Measurements from ENCODE around the gene PIGP.

The PIGP gene

DNA sequence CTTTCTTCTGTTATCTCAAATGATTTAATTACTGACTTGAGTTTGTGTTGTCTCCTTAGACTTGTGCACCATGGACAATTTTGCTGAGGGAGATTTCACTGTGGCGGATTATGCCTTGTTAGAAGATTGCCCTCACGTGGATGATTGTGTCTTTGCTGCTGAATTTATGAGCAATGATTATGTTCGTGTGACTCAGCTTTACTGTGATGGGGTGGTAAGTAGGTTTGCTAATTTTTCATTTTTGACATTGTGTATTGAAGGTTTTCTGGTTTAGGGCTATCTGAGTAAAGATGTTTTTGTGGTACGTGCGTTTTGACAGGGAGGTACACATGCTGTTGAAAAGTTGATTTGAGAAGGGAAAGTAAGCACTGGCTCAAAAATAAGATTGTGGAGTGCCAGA, 14.3 kb upstream of the PIGP start:
- H3K27ac Mint-ChIP-seq = no peak overlapping the region
- DNase-seq (ENCODE audit: low spot score in 2 of 2) = no peak
- no peaks in the 10 kb centered on the region for H3K9me3 Mint-ChIP-seq
- no peak overlapping the region for H3K4me3 Mint-ChIP-seq
- peaks cover 27% of the 10 kb centered on the region for H3K36me3 Mint-ChIP-seq
- peaks cover 16% of the 10 kb centered on the region for H3K4me1 Mint-ChIP-seq
- ATAC-seq = peak; percentile 46

DNA sequence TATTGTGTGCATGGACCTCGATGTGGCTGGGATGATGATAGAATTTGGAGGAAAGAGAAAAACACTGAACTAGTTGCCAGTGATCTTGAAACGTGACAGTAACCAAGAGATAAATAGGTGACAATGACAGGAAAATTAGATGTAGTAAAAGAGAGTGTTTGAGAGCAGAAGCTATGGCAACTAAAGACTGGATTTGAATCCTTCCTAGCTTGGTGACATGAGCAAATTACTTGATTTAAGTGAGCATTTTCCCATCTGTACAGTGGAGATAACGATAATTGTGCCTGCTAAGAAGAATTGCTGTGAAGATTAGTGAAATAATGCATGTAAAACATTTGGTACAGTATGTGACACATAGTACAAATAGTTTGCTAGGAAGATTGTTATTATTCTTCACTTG, 12.9 kb upstream of the PIGP start:
- Mint-ChIP-seq H3K27ac (no peak overlapping the region), H3K9me3 (no peaks in the 10 kb centered on the region), H3K4me3 (no peak overlapping the region), H3K36me3 (peaks cover 13% of the 10 kb centered on the region), H3K4me1 (peaks cover 16% of the 10 kb centered on the region)
- ATAC-seq = no peak
- no peak for DNase-seq (ENCODE audit: low spot score in 2 of 2)

DNA sequence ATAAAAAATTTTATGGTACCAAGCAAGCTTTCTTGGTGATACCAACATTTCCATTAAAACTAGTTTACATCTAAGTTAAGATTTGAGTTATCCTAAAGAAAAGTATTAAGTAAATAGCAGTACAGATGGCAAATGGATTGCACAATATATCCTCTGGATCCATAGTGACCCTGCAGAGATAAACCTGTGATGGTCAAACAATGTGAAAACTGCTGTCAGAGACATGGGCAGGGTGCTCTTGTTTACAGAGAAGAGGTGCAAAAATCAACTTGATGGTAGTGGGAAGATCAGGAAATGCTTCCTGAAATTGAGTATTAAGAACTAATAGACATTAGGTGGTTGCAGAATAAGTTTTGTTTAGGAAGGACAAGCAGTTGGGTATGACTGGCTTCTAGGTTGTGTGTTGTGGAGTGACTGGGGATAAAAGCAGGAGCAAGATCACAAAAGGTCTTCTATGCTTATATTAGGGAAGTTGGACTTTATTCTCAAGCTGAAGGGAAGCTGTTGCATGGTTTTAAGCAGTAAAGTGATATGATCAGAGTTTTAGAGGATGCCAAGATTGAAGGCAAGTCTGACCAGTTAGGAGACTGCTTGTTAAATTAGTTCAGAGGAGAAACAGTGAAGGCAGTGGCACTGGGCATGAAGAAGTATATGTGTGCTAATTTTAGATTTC, 10.1 kb upstream of the PIGP start:
- Mint-ChIP-seq H3K27ac (no peak overlapping the region), H3K4me3 (no peak overlapping the region), H3K4me1 (peaks cover 27% of the 10 kb centered on the region), H3K9me3 (no peaks in the 10 kb centered on the region), H3K36me3 (no peaks in the 10 kb centered on the region)
- DNase-seq (ENCODE audit: low spot score in 2 of 2) = no peak
- ATAC-seq = no peak

DNA sequence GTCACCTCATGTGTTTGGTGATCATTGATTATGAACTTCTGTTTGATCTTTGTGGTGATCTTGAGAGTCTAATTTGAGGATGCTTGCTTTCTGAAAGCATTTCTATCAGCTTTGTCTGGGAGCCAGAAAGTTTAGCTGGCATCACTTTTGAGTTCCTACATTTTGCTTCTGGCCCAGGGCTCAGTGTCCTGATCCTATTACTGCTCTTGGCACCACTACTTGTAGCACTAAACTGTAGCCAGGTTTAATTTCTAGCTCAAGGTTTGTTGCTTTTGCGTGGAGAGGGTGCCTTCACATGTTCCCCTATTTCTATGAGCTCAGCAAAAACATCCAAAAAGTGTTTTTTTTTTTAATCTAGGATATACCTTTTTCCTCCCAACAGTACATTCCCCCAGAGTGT, 9.5 kb upstream of the PIGP start:
- no peaks in the 10 kb centered on the region for H3K36me3 Mint-ChIP-seq
- no peak overlapping the region for H3K27ac Mint-ChIP-seq
- no peak overlapping the region for H3K4me3 Mint-ChIP-seq
- ATAC-seq = no peak
- H3K4me1 Mint-ChIP-seq = peaks cover 33% of the 10 kb centered on the region
- DNase-seq (ENCODE audit: low spot score in 2 of 2) = no peak
- no peaks in the 10 kb centered on the region for H3K9me3 Mint-ChIP-seq

DNA sequence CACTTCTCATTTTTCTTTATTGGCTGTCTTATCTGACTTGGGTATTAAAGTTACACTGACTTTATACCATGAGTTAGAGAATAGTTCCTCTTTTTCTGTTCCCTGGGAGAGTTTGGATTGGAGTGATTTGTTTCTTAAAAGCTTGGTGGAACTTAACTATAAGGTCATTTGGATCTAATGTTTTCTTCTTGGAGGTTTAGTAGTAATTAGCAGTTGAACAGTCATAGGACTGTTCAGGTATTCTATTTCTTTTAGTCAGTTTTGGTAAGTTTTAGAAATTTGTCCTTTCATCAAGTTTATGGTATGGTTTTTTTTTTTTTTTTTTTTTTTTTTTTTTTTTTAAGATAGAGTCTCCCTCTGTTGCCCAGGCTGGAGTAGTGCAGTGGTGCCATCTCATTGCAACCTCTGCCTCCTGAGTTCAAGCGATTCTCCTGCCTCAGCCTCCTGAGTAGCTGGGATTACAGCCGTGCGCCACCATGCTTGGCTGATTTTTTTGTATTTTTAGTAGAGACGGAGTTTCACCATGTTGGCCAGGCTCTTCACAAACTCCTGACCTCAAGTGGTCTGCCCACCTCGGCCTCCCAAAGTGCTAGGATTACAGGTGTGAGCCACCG, 6.4 kb upstream of the PIGP start:
- DNase-seq (ENCODE audit: low spot score in 2 of 2) = no peak
- Mint-ChIP-seq H3K36me3 (no peaks in the 10 kb centered on the region), H3K4me3 (no peak overlapping the region), H3K9me3 (no peaks in the 10 kb centered on the region), H3K4me1 (peaks cover 39% of the 10 kb centered on the region), H3K27ac (no peak overlapping the region)
- peak; percentile 51 for ATAC-seq

DNA sequence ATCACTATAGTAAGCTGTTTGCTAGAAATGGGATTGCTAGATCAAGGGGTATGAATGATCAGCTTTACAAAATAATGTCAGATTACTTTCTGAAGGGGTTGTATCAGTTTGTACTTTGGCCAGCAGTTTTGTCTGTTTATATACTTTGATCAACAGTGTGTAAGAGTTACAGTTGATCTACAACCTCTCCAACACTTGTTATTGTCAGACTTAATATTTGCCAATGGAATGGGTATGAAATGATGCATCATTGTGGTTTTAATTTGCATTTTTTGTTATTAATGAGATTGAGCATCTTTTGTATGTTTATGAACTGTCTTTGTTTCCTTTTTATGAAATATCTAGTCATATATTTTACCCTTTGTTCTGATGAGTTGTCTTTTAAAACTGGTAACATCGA, 4.5 kb upstream of the PIGP start:
- H3K4me3 Mint-ChIP-seq = no peak overlapping the region
- ATAC-seq (no peak), DNase-seq (ENCODE audit: low spot score in 2 of 2) (no peak)
- H3K27ac Mint-ChIP-seq = peak overlapping the region; percentile 65
- H3K9me3 Mint-ChIP-seq = no peaks in the 10 kb centered on the region
- peaks cover 32% of the 10 kb centered on the region for H3K4me1 Mint-ChIP-seq
- H3K36me3 Mint-ChIP-seq = peaks cover 16% of the 10 kb centered on the region

DNA sequence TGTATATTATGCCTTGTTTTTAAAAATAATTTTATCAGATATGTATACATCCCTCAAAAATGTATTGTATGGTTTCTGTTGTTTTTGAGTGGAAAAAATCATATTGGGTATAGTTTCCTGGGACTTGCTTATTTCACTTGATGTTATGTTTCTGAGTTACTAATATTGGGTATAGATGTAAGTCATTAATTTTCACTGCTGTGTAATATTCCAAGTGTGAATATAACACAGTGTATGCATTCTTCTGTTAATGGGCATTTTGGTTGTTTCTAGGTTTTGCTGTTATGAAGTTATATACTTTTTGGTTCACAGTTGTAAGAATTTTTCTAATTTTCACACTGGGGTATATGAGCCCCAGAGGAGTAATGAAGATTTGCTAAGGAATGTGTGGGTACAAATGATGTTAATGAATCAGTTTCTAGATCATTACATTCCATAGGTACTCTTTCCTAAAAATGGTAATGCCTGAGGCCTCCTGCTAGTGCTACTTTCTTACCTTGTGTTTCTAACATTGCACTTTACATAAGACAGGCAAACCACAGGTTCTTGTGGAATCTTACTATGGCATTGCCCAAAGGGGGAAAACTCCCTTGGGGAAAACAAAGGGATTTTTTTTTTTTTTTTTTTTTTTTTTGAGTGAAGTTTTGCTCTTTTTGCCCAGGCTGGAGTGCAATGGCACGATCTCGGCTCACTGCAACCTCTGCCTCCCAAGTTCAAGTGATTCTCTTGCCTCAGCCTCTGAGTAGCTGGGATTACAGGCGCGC, 3.4 kb upstream of the PIGP start:
- ATAC-seq (no peak), DNase-seq (ENCODE audit: low spot score in 2 of 2) (no peak)
- H3K36me3 Mint-ChIP-seq = peaks cover 25% of the 10 kb centered on the region
- H3K4me1 Mint-ChIP-seq = peaks cover 43% of the 10 kb centered on the region
- no peak overlapping the region for H3K27ac Mint-ChIP-seq
- H3K9me3 Mint-ChIP-seq = no peaks in the 10 kb centered on the region
- H3K4me3 Mint-ChIP-seq = no peak overlapping the region

DNA sequence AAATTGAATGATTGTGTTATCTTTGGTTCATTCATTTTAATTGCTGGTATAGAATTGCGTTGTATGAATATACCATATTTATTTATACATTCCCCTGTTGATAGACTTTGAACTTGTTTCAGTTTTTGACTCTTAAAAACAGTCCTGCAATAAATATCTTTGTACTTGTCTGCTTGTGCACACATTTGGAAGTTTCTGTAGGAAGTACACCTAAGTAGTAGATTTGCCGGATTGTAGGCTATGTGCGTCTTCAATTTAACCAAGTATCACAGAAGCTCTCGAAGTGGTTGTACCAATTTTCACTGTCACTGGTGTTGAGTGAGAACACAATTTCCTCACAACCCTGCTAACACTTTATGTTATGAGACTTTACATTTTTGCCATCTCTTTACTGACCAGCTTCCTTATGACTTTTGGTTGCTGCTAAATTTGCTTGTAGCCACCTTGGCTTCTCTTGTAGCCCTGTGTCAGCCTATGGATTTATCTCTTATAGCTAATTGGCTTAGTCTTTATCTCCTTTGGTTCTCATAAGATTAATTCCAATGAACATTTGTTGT, 2.4 kb upstream of the PIGP start:
- Mint-ChIP-seq H3K4me1 (peaks cover 52% of the 10 kb centered on the region), H3K4me3 (peak overlapping the region; percentile 95), H3K9me3 (no peaks in the 10 kb centered on the region), H3K27ac (no peak overlapping the region), H3K36me3 (peaks cover 35% of the 10 kb centered on the region)
- ATAC-seq = no peak
- no peak for DNase-seq (ENCODE audit: low spot score in 2 of 2)

DNA sequence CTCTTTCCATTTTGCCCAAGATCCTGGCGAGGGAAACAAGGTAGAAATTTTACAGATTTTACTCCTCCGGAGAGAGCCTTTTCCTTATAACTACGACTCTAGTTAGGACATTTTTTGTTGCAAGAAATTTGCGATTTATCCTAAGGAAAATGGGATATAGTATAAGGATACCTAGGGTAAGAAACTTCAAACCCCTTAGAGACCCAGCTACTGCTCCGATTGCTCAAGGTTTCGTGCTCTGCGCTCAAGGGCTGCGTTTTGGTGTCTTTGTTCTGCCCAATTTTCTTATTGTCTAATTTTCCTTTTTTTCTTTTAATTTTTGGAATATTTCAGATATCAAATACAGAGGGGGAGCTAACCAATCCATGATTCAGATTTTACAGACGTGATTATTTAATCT, 1.7 kb upstream of the PIGP start:
- Mint-ChIP-seq H3K4me1 (peaks cover 59% of the 10 kb centered on the region), H3K36me3 (peaks cover 42% of the 10 kb centered on the region), H3K9me3 (no peaks in the 10 kb centered on the region), H3K4me3 (peak overlapping the region; percentile 95), H3K27ac (no peak overlapping the region)
- DNase-seq (ENCODE audit: low spot score in 2 of 2) (no peak), ATAC-seq (no peak)

DNA sequence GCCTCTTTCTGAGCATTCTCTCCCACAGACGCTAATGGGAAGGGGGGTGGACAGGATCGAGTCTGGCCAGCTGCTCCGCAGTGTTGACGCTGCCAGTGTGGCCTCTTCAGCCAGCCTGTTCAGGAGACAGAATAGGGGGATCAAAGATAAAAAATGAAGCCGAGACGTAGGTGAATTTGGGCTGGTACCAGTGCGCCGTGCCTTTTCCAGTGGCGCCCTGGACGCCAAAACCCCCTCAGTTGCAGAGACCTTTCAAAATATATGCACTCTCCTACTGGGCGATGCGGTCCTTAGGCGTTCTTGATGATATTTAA, 1.3 kb upstream of the PIGP start:
- Mint-ChIP-seq H3K4me3 (peak overlapping the region; percentile 95), H3K9me3 (no peaks in the 10 kb centered on the region), H3K36me3 (peaks cover 44% of the 10 kb centered on the region), H3K27ac (peak overlapping the region; percentile 95), H3K4me1 (peaks cover 55% of the 10 kb centered on the region)
- no peak for DNase-seq (ENCODE audit: low spot score in 2 of 2)
- ATAC-seq = no peak

DNA sequence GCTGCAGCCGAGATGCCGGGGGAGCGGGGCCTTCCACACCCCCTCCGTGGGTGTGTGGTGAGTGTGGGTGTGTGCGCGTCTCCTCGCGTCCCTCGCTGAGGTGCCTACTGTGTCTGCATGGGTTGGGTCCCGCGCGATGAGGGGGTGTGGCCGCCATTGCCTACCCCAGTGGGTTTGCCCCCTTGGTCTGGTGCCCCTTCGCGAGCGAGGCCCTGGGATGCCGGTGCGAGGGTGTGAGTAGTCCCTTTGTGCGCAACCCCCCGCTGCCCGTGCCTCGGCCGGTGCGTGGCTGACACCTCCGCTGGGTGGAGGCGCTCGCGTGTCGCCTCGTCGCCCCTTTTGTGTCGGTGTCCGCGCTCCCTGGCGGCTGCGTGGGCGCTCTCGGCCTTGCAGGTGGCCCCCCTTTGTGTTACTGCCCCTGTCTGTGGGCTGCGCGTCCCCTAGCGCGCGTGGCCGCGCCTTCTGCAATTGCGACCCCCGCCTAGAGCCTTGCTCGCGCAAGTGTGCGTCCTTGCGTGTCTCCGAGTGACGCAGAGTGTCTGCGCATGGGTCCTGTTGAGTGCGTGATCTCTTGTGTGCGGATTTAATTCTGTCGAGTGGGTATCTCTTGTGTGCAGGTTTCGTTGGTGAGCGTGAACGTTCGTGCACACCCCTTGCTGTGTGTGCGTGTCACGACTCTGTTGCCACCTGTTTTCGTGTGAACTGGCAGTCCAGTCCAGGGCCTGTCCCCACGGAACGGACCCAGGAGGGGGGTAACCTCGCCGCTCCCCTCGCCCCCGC, 736 bp upstream of the PIGP start:
- DNase-seq (ENCODE audit: low spot score in 2 of 2) = peak; percentile 52 to 88
- H3K9me3 Mint-ChIP-seq = no peaks in the 10 kb centered on the region
- peaks cover 51% of the 10 kb centered on the region for H3K4me1 Mint-ChIP-seq

DNA sequence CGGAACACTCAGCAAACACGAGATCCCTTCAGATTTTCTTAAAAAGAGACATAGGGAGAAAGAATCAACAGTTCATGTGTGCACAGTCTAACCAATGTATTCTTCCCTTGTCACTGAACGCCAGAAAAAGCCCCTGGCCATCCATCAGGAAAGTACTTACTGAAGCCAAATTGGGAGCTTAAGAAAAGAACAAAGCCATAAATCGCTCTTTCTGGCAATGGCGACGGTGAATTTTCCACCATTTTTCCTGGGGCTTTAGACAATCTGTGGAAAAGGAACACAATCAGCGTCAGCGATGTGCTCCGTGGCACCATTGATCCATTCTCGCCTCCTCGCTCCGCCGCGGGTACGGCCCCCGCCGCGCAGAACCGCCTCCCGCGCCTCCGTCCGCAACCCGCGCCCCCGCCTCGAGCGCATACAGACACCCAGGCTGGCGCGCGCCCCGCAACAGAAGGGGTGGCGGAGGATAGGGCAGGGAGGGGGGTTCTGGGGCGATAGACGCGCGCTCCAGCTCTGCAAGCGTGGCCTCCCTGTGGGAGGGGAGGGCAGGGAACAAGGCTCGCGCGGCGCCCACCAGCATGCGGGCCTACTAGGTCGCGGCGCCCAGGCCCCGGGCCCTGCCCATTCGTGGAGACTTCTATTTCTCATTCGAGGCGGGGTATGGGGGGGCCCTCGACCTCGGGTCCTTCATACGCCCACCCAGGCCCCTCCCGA, 440 bp downstream of the PIGP start:
- Mint-ChIP-seq H3K27ac (peak overlapping the region; percentile 95), H3K4me1 (peaks cover 42% of the 10 kb centered on the region), H3K4me3 (peak overlapping the region; percentile 95), H3K36me3 (peaks cover 62% of the 10 kb centered on the region), H3K9me3 (no peaks in the 10 kb centered on the region)
- no peak for DNase-seq (ENCODE audit: low spot score in 2 of 2)
- ATAC-seq = peak; percentile 77

More for the DNA sequence above, 736 bp upstream of the PIGP start:
- Mint-ChIP-seq H3K36me3 (peaks cover 50% of the 10 kb centered on the region), H3K27ac (peak overlapping the region; percentile 95), H3K4me3 (peak overlapping the region; percentile 95)
- peak; percentile 63 for ATAC-seq

DNA sequence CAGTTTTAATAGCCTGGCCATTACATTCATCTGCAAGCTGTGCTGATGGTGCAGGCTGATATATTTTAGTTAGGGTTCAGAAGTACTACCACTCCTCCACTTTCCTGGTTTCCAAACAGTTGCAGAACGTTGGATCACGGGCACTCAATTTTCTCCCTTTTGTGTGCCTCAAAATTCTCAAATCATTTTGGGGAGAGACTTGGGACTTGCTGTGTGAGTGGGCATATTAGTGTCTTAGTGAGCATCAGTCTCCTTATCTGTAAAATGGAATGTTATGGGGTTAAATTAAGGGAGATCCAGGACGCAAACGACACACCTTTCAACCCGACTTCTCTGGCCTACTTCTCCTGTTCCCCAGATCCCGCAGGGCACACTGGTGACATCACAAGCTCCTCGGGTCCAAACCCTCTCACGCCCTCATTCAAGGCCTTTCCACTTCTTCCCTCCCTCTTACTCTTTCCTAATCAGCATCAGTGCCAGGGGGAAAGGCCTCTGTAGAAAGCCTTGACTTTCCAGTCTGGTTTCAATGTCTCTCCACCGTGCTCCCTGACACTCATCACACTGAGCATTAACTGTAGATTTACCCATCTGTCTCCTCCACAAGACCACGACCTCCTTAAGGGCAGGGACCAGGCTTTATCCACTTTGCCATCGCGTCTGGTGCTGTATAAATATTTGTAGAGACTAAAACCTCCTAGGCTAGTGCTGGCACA, 1.2 kb downstream of the PIGP start:
- peak in 1 of 2 donors; percentile 61 for DNase-seq (ENCODE audit: low spot score in 2 of 2)
- no peak for ATAC-seq
- Mint-ChIP-seq H3K27ac (peak overlapping the region; percentile 95), H3K4me1 (peaks cover 41% of the 10 kb centered on the region), H3K36me3 (peaks cover 69% of the 10 kb centered on the region), H3K4me3 (peak overlapping the region; percentile 95), H3K9me3 (no peaks in the 10 kb centered on the region)

DNA sequence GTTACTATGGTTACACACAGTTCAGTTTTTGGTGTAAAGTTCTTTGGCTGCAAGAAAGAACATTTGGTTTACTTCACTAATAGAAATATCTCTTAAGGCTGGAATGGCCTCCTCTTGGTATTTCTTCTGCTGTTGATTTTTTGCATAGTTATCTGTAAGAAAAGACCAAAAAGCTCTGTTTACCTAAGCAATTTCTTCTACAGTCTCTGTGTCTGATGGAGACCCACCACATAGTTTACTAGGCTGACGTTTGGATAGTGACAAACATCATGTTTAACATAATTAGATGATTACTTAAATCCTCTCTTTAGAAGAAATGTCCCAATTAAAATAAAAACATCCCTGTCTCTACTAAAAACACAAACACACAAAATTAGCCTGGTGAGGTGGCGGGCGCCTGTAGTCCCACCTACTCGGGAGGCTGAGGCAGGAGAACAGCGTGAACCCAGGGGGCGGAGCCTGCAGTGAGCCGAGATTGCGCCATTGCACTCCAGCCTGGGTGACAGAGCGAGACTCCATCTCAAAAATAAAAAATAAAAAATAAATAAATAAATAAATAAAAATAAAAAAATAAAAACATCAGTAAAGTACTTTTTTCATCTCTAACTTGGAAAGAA, 7.2 kb downstream of the PIGP start:
- Mint-ChIP-seq H3K4me1 (peaks cover 10% of the 10 kb centered on the region), H3K27ac (no peak overlapping the region), H3K9me3 (no peaks in the 10 kb centered on the region), H3K36me3 (peaks cover 54% of the 10 kb centered on the region), H3K4me3 (no peak overlapping the region)
- ATAC-seq = no peak
- no peak for DNase-seq (ENCODE audit: low spot score in 2 of 2)
